PC-9 (cell line): Measurements from ENCODE around the gene TMBIM6. TPM values are rescaled to one million over a fixed set of nuclear protein-coding genes. Genes with fewer than 3 reads are reported as not detected.

Experiments used
- BruUV-seq: library from RNA; stranded (reverse); fragments of 400-500 nt; replicated peaks from 2 replicates; lab custom pipeline; 2021; lab: Mats Ljungman, UMichigan
- CTCF ChIA-PET: fragments of 300-600 bp; sonication (Branson Sonifier 250); formaldehyde crosslinking; loops from one replicate; lab custom pipeline; 2022; ENCODE audit warnings: antibody characterized with exemption; lab: Charles Lee
- POLR2A ChIA-PET: fragments of 300-600 bp; sonication (Branson Sonifier 250); formaldehyde crosslinking; loops from one replicate; lab custom pipeline; 2022; ENCODE audit warnings: antibody characterized with exemption; ENCODE audit not compliant: unreplicated experiment; lab: Charles Lee
- DNase-seq, 2 experiments: peaks; one replicate each; pipeline versions ENCODE4 v3.0.0 to v3.0.0-alpha.2; 2015 to 2022; ENCODE audit warnings: mixed read lengths in 1 of 2
- H2AFZ ChIP-seq: fragments of 200-600 bp; sonication (generic); 2 replicates; pipeline ENCODE4 v1.8.1; 2017; ENCODE audit warnings: antibody characterized with exemption
- H3F3A ChIP-seq: fragments of 200-600 bp; sonication (generic); 2 replicates; pipeline ENCODE4 v1.8.1; 2017; ENCODE audit warnings: antibody characterized with exemption, mild to moderate bottlenecking, low read depth; ENCODE audit not compliant: insufficient read depth
- H3K27ac ChIP-seq: fragments of 200-600 bp; sonication (generic); 2 replicates; pipeline ENCODE4 v1.6.1; 2016; ENCODE audit warnings: mixed run types
- H3K27me3 ChIP-seq: fragments of 200-600 bp; sonication (generic); 2 replicates; pipeline ENCODE4 v1.6.1; 2016; ENCODE audit warnings: low read depth, mixed run types; ENCODE audit not compliant: insufficient read depth
- H3K36me3 ChIP-seq: fragments of 200-600 bp; sonication (generic); 2 replicates; pipeline ENCODE4 v1.6.1; 2016; ENCODE audit warnings: low read depth, mixed run types
- H3K4me1 ChIP-seq: fragments of 200-600 bp; sonication (generic); replicated peaks from 2 replicates; pipeline ENCODE4 v1.6.1; 2016; ENCODE audit warnings: mixed run types; ENCODE audit not compliant: insufficient read depth
- H3K4me2 ChIP-seq: fragments of 200-600 bp; sonication (generic); 2 replicates; pipeline ENCODE4 v1.6.1; 2017; ENCODE audit warnings: mixed run types
- H3K4me3 ChIP-seq: fragments of 200-600 bp; sonication (generic); 2 replicates; pipeline ENCODE4 v1.6.1; 2016; ENCODE audit warnings: mixed run types
- H3K79me2 ChIP-seq: fragments of 200-600 bp; sonication (generic); 2 replicates; pipeline ENCODE4 v1.6.1; 2017; ENCODE audit warnings: low read depth, mixed run types
- H3K9me2 ChIP-seq: fragments of 200-600 bp; sonication (generic); 2 replicates; pipeline ENCODE4 v1.8.1; 2017; ENCODE audit warnings: mild to moderate bottlenecking; ENCODE audit not compliant: insufficient read depth
- H3K9me3 ChIP-seq: fragments of 200-600 bp; sonication (generic); 2 replicates; pipeline ENCODE4 v1.8.1; 2016; ENCODE audit warnings: low read depth; ENCODE audit not compliant: insufficient read depth
- H4K20me1 ChIP-seq: fragments of 200-600 bp; sonication (generic); 2 replicates; pipeline ENCODE4 v1.8.1; 2017; ENCODE audit not compliant: insufficient read depth
- EZH2 ChIP-seq: fragments of 200-600 bp; sonication (generic); IDR thresholded peaks from 2 replicates; pipeline ENCODE4 v1.8.0; 2017; ENCODE audit warnings: antibody characterized with exemption, low read depth
- intact Hi-C: fragments of 100-400 bp; cut with micrococcal nuclease; formaldehyde crosslinking; loops from one replicate; pipeline ENCODE4 v1.10.0; 2022; ENCODE audit not compliant: unreplicated experiment
- total RNA-seq: library from RNA; stranded (reverse); gene quantifications from 2 replicates; pipeline ENCODE4 v1.2.3, GENCODE V29; 2021
- TF ChIP-seq, protein P1 (sequence below): fragments of 200-600 bp; sonication (generic); conservative IDR thresholded peaks from 2 replicates; pipeline ENCODE4 v1.6.1; 2017; ENCODE audit warnings: mixed run types, antibody characterized with exemption, mild to moderate bottlenecking, moderate library complexity

The TMBIM6 gene
- total RNA-seq, 1 experiment from 2014 or later = 690 TPM

DNA sequence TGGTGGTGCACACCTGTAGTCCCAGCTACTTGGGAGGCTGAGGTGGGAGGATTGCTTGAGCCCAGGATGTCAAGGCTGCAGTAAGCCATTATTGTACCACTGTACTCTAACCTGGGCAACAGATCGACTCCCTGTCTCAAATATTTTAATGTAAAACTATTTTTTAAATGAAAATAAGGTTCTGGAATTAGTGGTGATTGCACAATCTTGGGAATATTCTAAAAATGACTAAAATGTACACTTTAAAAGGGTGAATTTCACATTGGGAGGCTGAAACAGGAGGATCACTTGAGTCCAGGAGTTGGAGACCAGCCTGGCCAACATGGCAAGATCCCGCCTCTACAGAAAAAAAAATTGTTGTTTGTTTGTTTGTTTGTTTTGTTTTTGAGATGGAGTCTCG, 12.9 kb upstream of the TMBIM6 start:
- Histone ChIP-seq H2AFZ (no peak overlapping the region), H3F3A (no peaks in the 10 kb centered on the region), H3K27me3 (peaks cover 28% of the 10 kb centered on the region), H3K36me3 (no peaks in the 10 kb centered on the region), H3K4me3 (no peak overlapping the region), H3K27ac (no peak overlapping the region), H4K20me1 (no peaks in the 10 kb centered on the region), H3K79me2 (no peaks in the 10 kb centered on the region), H3K4me1 (no peaks in the 10 kb centered on the region), H3K9me3 (no peaks in the 10 kb centered on the region), H3K9me2 (no peaks in the 10 kb centered on the region), H3K4me2 (no peak overlapping the region)
- DNase-seq = no peak
- POLR2A ChIA-PET = interaction anchor here (0.7 kb wide), 1 partner anchor 13 kb away, joined by 5 read pairs; the partner anchor contains the start of gene TMBIM6
- CTCF ChIA-PET = no interaction called here
- no TSS peak for BruUV-seq
- intact Hi-C loops = no loop called here
- TF ChIP-seq EZH2 = no peak
- TF ChIP-seq, protein P1, sequence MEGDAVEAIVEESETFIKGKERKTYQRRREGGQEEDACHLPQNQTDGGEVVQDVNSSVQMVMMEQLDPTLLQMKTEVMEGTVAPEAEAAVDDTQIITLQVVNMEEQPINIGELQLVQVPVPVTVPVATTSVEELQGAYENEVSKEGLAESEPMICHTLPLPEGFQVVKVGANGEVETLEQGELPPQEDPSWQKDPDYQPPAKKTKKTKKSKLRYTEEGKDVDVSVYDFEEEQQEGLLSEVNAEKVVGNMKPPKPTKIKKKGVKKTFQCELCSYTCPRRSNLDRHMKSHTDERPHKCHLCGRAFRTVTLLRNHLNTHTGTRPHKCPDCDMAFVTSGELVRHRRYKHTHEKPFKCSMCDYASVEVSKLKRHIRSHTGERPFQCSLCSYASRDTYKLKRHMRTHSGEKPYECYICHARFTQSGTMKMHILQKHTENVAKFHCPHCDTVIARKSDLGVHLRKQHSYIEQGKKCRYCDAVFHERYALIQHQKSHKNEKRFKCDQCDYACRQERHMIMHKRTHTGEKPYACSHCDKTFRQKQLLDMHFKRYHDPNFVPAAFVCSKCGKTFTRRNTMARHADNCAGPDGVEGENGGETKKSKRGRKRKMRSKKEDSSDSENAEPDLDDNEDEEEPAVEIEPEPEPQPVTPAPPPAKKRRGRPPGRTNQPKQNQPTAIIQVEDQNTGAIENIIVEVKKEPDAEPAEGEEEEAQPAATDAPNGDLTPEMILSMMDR = no peak

DNA sequence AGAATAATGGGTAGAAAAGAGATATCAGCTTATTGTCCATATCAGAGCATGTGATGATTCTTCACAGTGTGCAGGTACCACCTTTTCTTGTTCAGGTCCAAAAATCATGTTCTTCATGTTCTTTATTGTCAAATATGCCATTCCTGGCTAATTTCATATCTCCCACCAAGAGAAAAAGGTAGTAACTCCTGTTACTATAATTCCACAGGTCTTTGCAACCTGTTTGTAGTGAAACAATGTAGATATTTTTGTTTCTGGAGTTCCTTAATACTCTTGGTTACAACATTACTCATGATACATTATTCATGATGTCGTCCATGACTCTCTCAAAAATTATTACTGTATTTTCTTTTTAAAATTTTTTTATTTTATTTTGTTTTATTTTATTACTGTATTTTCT, 11.3 kb upstream of the TMBIM6 start:
- TF ChIP-seq EZH2 = no peak
- TF ChIP-seq, protein P1 = no peak
- Histone ChIP-seq H3K27ac (no peak overlapping the region), H4K20me1 (no peaks in the 10 kb centered on the region), H3K4me2 (no peak overlapping the region), H3K9me3 (no peaks in the 10 kb centered on the region), H2AFZ (no peak overlapping the region), H3K9me2 (no peaks in the 10 kb centered on the region), H3K27me3 (peaks cover 20% of the 10 kb centered on the region), H3K36me3 (no peaks in the 10 kb centered on the region), H3K4me3 (no peak overlapping the region), H3K79me2 (no peaks in the 10 kb centered on the region), H3F3A (no peaks in the 10 kb centered on the region), H3K4me1 (no peaks in the 10 kb centered on the region)
- intact Hi-C loops = no loop called here
- no TSS peak for BruUV-seq
- DNase-seq = no peak
- ChIA-PET CTCF (no interaction called here), POLR2A (no interaction called here)

DNA sequence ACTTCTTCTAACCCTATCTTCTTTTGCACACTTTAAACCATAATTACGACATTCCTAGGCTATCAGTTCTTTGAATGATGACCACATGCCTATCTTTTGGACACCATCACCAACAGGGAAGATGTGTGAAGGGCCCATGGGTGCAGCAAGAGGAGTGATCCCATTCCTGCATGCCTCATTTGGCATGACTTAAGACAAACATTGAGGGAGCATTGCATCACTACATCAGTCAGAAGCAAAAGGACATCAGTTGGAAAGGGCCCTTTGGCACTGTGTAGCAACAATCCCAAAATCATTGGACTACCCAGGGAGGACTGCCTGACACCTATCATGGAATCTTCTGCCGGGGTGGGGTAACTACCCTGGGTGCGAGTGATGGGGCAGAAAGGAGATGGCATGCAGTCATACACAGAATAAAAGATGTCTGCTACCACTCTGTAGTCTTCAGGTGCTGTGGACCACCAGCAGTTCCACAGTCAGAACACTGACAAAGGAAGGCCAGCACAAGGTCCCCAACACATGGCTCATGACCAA, 10.7 kb upstream of the TMBIM6 start:
- H3K4me2 ChIP-seq = no peak overlapping the region
- TF ChIP-seq, protein P1 = no peak
- TF ChIP-seq EZH2 = no peak
- H4K20me1 ChIP-seq = no peaks in the 10 kb centered on the region
- peak in 1 of 2 experiments; percentile 54 for DNase-seq
- no peaks in the 10 kb centered on the region for H3K4me1 ChIP-seq
- intact Hi-C loops = no loop called here
- ChIA-PET POLR2A (no interaction called here), CTCF (no interaction called here)
- no peaks in the 10 kb centered on the region for H3K9me2 ChIP-seq
- no peak overlapping the region for H3K4me3 ChIP-seq
- no peaks in the 10 kb centered on the region for H3K36me3 ChIP-seq
- H3K79me2 ChIP-seq = no peaks in the 10 kb centered on the region
- no peaks in the 10 kb centered on the region for H3F3A ChIP-seq
- no peak overlapping the region for H2AFZ ChIP-seq
- no peaks in the 10 kb centered on the region for H3K9me3 ChIP-seq
- H3K27me3 ChIP-seq = peaks cover 17% of the 10 kb centered on the region
- no TSS peak for BruUV-seq
- no peak overlapping the region for H3K27ac ChIP-seq
